Neuron (in vitro differentiated cells): ENCODE data around the gene EPOP.
"Not testable (repeated sequence)": the region's sequence is repeated elsewhere in the genome, so short reads cannot be mapped to it uniquely, and the experiment has no call there.

Experiments
- H2AFZ ChIP-seq: one replicate; pipeline ENCODE4 v1.6.1; 2013; ENCODE audit warnings: low read depth, mild to moderate bottlenecking, inconsistent platforms, low read length, moderate library complexity
- H3K27me3 ChIP-seq: one replicate; pipeline ENCODE4 v1.6.1; 2013; ENCODE audit warnings: low read length; ENCODE audit not compliant: insufficient read depth
- H3K36me3 ChIP-seq: one replicate; pipeline ENCODE4 v1.6.1; 2013; ENCODE audit warnings: low read length; ENCODE audit not compliant: insufficient read depth
- H3K4me1 ChIP-seq: one replicate; pipeline ENCODE4 v1.6.1; 2013; ENCODE audit warnings: low read length; ENCODE audit not compliant: insufficient read depth
- H3K4me3 ChIP-seq: 2 replicates; pipeline ENCODE4 v1.5.1; 2013; ENCODE audit warnings: mild to moderate bottlenecking, low read length, moderate library complexity
- H3K9me3 ChIP-seq: one replicate; pipeline ENCODE4 v1.6.1; 2013; ENCODE audit warnings: low read length

Gene EPOP

DNA sequence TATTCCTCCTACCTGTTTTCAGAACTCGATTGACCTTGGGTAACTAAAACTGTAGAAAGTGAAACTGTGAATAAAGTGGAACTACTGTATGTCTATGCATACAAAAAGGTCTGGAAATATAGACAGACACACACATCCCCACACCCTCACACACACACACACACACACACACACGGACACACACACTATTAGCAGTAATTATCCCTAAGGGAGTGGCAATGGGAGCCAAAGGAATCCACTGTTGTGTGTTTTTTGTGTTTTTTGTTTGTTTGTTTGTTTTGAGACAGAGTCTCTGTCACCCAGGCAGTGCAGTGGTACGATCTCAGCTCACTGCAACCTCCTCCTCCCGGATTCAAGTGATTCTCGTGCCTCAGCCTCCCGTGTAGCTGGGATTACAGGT, 42.4 kb downstream of the EPOP start:
- Histone ChIP-seq H3K36me3 (no peaks in the 10 kb centered on the region), H3K4me3 (no peak overlapping the region), H2AFZ (no peak overlapping the region), H3K27me3 (no peaks in the 10 kb centered on the region), H3K4me1 (no peaks in the 10 kb centered on the region), H3K9me3 (no peaks in the 10 kb centered on the region)

DNA sequence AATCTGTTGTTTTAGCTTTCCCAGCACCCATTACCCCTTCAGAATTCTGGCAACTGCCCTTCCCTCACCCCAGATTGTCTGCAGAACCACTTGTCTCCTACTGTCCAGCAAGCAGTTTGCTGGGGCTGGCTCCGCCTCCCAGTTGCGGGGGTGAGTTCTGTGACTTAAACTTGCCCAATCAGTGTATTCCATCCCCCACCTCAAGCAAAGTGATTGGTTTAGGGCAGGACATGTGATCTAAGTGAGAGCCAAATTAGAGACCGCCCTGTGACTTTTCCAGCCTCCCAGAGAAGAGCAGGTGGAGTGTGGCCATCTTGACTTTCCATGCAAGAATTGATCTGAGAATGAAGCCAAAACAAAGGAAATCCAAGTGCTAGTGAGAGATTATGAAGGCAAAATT, 46.3 kb downstream of the EPOP start:
- no peak overlapping the region for H3K4me3 ChIP-seq
- no peaks in the 10 kb centered on the region for H3K9me3 ChIP-seq
- H2AFZ ChIP-seq, result no peak overlapping the region
- no peaks in the 10 kb centered on the region for H3K27me3 ChIP-seq
- no peaks in the 10 kb centered on the region for H3K36me3 ChIP-seq
- no peaks in the 10 kb centered on the region for H3K4me1 ChIP-seq

DNA sequence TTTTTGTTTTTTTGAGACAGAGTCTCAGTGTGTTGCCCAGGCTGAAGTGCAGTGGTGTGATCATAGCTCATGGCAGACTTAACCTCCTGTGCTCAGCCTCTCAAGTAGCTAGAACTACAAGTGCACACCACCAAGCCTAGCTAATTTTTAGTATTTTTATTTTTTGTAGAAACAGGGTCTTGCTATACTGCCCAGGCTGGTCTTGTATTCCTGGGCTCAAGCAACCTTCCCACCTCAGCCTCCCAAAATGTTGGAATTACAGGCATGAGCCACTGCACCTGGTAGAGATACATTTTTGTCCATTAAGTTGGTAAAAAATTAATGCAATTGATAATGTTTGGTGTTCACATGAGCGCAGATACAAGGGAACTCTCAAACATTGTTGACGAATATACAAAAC, 46.8 kb downstream of the EPOP start:
- Histone ChIP-seq H3K9me3 (no peaks in the 10 kb centered on the region), H3K27me3 (no peaks in the 10 kb centered on the region), H2AFZ (no peak overlapping the region), H3K4me1 (no peaks in the 10 kb centered on the region), H3K4me3 (no peak overlapping the region), H3K36me3 (no peaks in the 10 kb centered on the region)

GRCh38 chr17:38626606-38627226, 48.0 kb downstream of the EPOP start:
- H3K27me3 ChIP-seq, H3K4me3 ChIP-seq, H3K4me1 ChIP-seq, H3K9me3 ChIP-seq, H3K36me3 ChIP-seq, H2AFZ ChIP-seq: not testable (repeated sequence)

GRCh38 chr17:38625482-38625881, 49.3 kb downstream of the EPOP start:
- no peak overlapping the region for H2AFZ ChIP-seq
- no peaks in the 10 kb centered on the region for H3K4me1 ChIP-seq
- H3K9me3 ChIP-seq, result no peaks in the 10 kb centered on the region
- H3K36me3 ChIP-seq, result no peaks in the 10 kb centered on the region
- H3K27me3 ChIP-seq, result peaks cover 4% of the 10 kb centered on the region
- no peak overlapping the region for H3K4me3 ChIP-seq

GRCh38 chr17:38624782-38625355, 49.9 kb downstream of the EPOP start:
- H2AFZ ChIP-seq, H3K4me3 ChIP-seq, H3K9me3 ChIP-seq, H3K4me1 ChIP-seq, H3K36me3 ChIP-seq: not testable (repeated sequence)
- H3K27me3 ChIP-seq, result peaks cover 10% of the 10 kb centered on the region
